ENCODE measurements around the gene KRTDAP.
A peak's percentile ranks its signal among the peaks of the same experiment; 100 is the strongest.

The KRTDAP gene

GRCh38 chr19:35512831-35513627, 22.8 kb upstream of the KRTDAP start:
- DNase-seq: no peak

- no peak for DNase-seq
Observed at GRCh38 chr19:35511337-35511736, 21.1 kb upstream of the KRTDAP start.

GRCh38 chr19:35510626-35510964, 20.3 kb upstream of the KRTDAP start:
- DNase-seq: no peak

- peak in 1 of 2 experiments; percentile 8 for DNase-seq
Observed at GRCh38 chr19:35509861-35510625, 19.8 kb upstream of the KRTDAP start.

GRCh38 chr19:35509018-35509652, 18.9 kb upstream of the KRTDAP start:
- DNase-seq: no peak

- DNase-seq: no peak
Observed at GRCh38 chr19:35508129-35508528, 17.9 kb upstream of the KRTDAP start.

- no peak for DNase-seq
Observed at GRCh38 chr19:35507561-35507960, 17.3 kb upstream of the KRTDAP start.

GRCh38 chr19:35506011-35506410, 15.7 kb upstream of the KRTDAP start:
- DNase-seq: no peak

GRCh38 chr19:35502751-35503150, 12.5 kb upstream of the KRTDAP start:
- no peak for DNase-seq

- DNase-seq: no peak
Observed at GRCh38 chr19:35501684-35502083, 11.4 kb upstream of the KRTDAP start.

- no peak for DNase-seq
Observed at GRCh38 chr19:35500611-35501010, 10.3 kb upstream of the KRTDAP start.

GRCh38 chr19:35498984-35499527, 8.8 kb upstream of the KRTDAP start:
- DNase-seq: no peak

GRCh38 chr19:35498220-35498619, 8.0 kb upstream of the KRTDAP start:
- no peak for DNase-seq

GRCh38 chr19:35497406-35497805, 7.1 kb upstream of the KRTDAP start:
- no peak for DNase-seq

- DNase-seq: peak in 1 of 2 experiments; percentile 40
Observed at GRCh38 chr19:35495107-35496064, 5.1 kb upstream of the KRTDAP start.

GRCh38 chr19:35493971-35494370, 3.7 kb upstream of the KRTDAP start:
- DNase-seq: no peak

- no peak for DNase-seq
Observed at GRCh38 chr19:35491836-35492360, 1.6 kb upstream of the KRTDAP start.

- no peak for DNase-seq
Observed at GRCh38 chr19:35488677-35489076, 1.6 kb downstream of the KRTDAP start.

GRCh38 chr19:35487656-35488182, 2.5 kb downstream of the KRTDAP start:
- no peak for DNase-seq

GRCh38 chr19:35486268-35486708, 4.0 kb downstream of the KRTDAP start:
- DNase-seq: no peak

- DNase-seq: no peak
Observed at GRCh38 chr19:35484252-35485036, 5.8 kb downstream of the KRTDAP start.

All from SW 1271 (cell line).